ENCODE results near the gene TEX30.
"Not testable (repeated sequence)": the region's sequence is repeated elsewhere in the genome, so short reads cannot be mapped to it uniquely, and the experiment has no call there.

TEX30 gene

DNA sequence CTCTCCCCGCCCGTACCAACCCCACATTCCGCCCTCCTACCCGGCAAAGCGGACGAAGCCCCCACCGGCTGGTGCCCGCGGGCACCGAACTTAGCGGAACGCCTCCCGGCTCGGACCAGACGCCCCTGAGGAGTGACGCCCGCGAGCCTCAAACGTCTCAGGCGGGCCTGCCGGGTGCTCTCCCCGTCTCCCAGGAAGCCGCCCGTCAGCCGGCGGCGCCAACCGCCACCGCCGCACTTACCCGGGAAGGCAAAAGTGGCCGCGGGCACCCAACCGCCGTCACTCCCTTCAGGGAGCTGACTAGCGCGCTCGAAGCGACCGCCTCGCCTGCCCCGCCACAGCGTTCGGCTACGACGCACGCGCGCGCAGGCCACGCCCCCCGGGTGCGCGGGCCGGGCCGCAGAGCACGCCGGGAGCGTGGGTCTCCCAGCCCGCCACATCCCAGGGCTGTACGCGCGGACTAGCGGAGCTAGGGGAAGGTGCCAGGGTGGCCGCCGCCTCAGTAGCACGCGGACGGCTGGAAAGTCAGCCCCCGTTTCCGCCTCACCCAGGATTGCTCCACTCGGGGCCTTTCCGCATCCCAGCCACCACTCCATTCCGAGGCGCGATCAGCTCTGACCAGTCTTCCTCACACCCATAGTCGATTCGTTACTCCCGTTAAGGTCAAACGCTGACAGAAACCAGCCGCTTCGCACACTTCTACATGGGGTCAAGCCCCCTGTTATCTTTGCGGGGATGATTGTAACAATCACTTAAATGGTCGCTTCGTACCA, at the start of gene TEX30:
TSS of gene TEX30 (minus strand) at position 346 of the 773 bp plus-strand sequence. CDS start 3,760 bp downstream, outside the sequence.
- DNase-seq (ENCODE audit: low spot score) = peak; percentile 95

DNA sequence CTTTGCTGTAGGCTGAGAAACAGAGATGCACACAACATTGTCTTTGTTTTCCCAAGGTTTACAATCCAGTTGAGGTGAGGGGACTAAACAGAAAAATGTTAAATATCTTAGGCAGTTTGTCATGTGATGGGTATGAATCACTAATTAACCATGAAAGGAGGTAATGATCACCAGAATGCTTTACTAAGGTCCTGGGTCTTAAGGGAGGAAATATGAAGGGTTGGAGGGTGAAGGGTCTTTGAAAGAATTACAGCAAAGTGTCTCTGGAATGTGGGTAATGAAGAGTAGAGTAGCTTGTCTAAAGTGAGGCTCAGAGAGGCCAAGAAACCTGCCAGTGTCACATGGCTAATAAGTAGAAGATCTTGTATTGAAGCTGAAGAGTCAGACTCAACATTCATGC, 44.3 kb upstream of the TEX30 start:
- no peak for DNase-seq (ENCODE audit: low spot score)

DNA sequence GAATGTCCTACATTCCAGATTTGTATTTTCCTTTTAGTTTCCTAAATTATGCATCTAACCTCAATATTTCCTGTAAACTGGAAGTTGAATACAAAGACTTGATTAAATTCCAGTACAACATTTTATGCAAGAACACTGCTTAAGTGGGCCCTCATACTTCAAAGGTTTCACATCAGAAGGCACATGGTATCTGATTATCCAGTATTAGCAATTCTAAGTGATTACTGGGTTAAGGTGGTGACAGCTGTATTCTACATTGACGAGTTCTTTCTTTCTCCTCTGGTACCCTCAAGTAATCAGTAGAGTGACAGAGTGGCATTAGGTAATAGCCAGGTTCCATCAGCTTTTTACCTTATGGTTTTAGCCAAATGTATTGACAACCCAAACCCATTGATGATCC, 43.7 kb upstream of the TEX30 start:
- no peak for DNase-seq (ENCODE audit: low spot score)

DNA sequence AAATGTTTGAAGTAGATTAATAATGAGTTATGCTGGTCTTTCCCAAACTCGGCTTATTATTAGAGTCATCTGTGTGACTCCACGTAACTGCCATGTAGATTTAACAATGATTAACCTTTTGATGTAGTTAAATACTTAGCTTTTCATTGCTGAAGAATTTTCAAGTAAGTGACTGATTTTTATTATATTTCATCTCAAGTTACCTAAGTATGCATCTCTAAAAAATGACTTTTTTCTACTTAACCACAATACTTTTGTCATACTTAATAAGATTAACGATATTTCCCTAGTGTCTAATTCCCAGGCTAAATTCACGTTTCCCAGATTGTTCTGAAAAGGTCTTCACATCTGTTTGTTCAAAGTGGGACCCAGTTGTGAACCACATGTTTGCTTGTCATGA, 43.1 kb upstream of the TEX30 start:
- no peak for DNase-seq (ENCODE audit: low spot score)

DNA sequence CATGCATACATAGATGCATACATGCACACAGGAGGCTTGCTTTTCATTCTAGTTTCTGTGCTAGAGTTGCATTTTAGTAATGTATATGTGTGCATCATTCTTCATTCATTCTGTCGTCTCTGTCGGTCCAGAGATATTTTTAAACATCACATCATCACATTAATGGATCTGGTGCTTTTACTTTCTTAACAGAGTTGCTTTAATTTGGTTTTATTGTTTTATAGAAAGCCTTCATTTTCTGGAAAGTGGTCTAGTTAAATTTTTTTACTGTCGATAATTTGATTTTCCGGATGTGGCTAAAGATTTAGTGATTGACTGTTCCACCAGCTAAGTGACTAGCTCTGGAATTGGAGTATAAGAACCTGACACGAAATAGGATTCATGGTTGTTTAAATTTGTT, 42.2 kb upstream of the TEX30 start:
- no peak for DNase-seq (ENCODE audit: low spot score)

DNA sequence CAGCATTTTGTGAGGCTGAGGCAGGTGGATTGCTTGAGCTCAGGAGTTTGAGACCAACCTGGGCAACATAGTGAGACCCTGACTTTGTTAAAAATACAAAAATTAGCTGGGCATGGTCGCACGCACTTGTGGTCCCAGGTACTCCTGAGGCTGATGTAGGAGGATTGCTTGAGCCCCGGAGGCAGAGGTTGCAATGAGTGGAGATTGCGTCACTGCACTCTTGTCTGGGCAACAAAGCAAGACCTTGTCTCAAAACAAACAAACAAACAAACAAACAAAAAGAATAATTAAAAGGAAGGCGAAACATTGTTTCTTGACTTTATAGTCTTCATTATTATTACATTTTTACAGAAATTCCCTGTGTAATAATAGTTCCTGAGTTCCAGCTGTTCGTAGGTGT, 41.2 kb upstream of the TEX30 start:
- no peak for DNase-seq (ENCODE audit: low spot score)

DNA sequence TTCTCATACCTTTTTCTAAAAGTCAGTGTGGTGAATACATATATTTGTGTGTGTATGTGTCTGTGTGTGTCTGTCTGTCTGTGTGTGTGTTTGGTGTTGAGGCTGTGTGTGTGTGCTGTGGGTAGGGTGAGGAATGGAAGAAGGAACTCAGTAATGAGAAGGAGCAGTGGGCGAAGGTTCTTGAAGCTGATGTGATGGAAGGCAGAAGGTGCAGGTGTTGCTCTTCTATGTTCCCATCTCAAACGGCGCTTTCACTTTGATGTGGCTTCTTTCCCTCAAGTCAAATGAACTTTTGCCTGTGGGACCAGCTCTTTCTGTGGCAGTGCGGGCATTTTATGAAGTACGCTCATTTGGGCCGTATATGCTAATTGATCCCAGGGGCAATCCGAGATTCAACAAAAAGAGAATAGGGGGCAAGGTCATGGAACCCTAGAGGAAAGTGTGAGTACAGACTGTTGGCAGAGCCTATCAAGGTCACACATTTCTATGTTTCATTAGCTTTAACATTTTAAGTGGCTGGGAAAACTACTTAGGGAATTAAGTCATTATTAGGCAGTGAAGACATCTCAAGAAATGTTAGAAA, 40.5 kb upstream of the TEX30 start:
- DNase-seq (ENCODE audit: low spot score) = no peak

DNA sequence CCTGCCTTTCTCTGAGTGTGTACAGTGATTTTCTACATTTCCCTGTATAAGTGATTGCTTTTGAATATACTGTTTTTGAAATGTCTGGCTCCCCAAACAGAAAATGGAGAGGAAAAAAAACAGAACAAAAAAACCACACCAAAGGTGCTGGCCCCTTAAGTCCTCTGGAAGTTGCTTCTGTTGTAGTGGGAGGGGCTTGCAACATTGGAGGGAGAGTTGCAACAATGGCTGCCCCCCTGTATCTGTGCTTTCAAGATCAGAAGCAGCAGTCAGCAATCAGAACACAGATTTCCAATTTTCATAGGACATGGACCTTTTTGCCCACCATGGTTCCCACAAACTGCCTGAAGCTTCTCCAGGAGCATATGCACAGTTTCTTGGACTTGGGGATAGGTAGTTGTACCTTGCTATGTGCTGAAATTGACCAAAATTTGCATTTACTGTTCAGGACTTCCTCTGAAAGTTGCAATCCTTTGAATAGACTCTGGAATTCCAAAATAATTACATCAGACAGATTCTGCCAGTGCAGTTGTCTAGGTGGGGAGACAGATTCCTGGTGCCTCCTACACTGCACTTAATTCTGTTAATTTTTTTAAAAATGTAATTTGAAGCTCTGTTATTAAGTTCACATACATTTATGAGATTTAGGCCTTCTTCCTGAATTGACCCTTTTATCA, 39.2 kb upstream of the TEX30 start:
- DNase-seq (ENCODE audit: low spot score) = peak; percentile 30

DNA sequence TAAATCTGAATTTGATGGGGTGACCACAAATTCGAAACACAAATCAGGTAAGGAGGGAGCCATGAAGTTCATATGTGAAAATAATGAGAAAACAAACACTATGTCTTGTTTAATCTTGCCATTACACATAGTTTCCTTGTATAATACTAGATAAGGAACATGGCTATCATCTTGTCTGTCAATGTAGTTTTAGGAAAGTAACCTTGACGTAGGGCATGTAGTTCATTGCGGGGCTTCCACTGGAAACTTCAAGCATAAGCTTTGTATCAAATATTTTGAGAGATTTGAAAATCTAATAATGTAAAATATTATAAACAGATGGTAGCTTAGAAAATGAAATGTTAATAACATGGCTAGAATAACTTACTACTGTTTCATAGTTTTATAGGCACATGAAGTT, 34.1 kb upstream of the TEX30 start:
- no peak for DNase-seq (ENCODE audit: low spot score)

DNA sequence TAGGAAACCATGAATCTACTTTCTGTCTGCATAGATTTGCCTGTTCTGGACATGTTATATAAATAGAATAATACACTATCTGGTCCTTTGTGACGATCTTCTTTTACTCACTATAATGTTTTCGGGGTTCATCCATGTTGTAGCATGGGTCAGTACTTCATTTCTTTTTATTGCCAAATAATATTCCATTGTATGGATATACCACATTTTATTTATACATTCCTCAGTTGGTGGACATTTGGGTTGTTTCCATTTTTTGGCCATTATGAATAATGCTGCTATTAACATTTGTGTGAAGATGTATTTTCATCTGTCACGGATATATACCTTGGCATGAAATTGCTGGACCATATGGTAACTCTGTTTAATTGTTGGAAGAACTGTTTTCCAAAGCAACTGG, 32.1 kb upstream of the TEX30 start:
- no peak for DNase-seq (ENCODE audit: low spot score)

DNA sequence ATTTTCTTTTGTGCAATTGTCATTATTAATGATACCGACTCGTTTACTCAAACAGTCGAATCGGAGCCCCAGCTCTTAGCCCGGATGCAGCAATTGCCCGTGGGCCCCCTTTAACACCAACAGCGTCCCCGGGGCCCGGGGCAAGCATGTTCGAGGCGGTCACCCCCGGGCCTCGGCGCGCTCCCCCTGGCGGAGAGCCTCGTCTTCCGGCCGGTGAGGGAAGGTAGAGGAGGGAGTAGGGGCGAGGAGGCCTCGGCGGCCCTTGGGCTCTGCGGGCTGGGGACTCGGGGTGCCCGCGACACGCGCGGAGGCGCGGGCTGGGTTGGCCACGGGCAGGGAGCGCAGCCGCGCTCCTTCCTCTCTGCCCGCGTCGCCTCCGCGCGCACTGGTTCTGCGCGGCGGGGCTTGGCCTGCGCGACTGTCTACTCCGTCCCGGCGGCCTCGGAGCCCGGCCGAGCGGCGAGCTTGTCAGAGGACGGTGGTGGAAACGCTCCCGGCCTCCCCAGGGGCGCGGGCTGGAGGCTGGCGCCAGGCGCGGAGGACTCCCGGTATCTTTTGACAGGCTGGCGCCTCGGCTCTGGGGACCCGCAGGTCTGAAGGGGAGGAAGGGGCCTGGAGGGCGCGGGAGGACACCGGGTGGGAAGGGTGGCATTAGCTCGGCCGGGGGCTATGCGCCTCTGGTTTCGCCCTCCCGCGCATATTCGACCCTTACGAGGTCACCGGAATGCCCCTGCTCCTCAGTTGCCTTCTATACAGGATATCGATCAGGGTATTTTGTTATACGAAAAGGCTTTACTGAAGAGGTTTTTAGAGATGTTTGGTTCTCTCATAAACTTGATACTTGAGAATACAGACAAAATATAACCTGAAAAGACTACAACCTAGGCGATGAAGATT, 26.8 kb upstream of the TEX30 start:
- DNase-seq (ENCODE audit: low spot score) = peak; percentile 83

DNA sequence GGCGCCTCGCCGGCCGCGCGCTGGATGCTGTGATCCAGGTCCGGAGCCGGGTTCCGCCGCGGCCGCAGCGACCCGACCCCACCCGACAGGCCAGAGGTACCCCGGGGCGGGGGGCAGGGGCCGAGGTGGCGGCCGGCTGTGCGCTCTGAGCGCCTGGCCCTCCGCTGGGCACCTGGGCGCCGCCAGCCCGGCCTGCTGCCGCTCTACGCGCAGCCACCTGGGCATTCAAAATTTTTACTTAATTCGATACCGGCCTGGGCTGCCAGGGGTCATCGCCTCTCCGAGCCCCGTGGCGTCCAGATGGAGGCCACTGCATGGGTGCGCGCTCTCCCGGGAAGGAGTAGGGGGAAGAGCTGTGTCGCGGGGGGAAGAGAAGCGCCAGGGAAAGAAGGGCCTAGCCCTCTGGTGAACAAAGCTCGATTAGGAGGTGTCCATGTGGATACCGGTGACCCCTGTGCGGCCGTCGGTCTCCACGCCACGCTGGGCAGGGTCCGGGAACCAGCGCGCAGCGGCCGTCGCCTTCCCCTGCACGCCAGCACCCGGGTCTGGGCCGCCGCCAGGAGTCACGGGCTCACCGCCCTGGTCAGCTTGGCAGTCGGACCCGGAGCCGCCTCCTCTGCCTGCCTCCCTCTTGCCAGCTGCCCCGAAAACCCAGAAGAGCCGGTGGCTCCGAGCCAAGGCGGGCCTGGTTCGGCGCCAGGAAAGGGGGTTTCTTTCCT, 26.0 kb upstream of the TEX30 start:
- peak; percentile 14 for DNase-seq (ENCODE audit: low spot score)

DNA sequence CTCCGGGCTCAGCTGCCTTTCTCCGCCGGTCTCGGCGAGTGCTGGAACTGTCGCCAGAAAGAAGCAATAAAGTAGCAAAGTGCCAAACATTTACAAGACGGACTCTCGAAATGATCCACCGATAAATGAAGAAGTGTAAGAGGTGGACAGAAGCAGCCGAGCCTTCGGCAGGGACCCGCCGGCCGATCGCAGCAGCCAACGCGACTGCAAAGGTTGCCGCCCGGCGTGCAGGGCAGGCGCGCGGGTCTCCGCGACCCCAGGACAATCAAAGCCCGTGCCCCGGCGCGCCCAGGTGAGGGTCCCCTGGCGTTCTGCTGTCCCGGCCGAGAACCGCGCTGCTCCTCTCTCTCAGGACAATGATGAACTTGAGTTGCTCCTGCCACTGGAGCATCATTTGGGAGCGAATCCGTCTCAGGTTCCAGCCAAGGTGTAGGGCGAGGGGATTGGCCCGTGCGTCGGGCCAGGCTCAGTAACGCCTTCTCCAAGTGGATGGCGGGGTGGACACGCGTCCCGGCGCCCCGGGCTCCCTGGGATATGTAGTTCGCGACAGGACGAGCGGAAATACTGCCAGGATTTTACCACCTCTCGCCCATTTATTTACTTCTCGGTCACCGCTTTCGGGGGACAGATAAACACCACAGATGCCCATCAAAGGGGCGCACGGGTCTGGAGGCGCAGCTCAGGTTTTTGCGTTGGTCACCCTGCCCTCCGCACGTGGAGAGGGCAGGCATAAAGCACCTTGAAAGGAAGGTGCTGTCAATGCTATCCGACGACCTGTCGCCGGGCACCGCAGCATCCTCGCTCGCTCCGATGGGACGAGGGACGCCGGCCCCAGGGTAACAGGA, 25.2 kb upstream of the TEX30 start, which contains the start of the genes BIVM and POGLUT2:
TSS of gene BIVM (plus strand) at position 539 of the 845 bp plus-strand sequence. CDS start 8,149 bp downstream, outside the sequence.
TSS of gene POGLUT2 (minus strand) at position 396 of the 845 bp plus-strand sequence. CDS start at position 90, 306 bp downstream.
- DNase-seq (ENCODE audit: low spot score) = peak; percentile 98

DNA sequence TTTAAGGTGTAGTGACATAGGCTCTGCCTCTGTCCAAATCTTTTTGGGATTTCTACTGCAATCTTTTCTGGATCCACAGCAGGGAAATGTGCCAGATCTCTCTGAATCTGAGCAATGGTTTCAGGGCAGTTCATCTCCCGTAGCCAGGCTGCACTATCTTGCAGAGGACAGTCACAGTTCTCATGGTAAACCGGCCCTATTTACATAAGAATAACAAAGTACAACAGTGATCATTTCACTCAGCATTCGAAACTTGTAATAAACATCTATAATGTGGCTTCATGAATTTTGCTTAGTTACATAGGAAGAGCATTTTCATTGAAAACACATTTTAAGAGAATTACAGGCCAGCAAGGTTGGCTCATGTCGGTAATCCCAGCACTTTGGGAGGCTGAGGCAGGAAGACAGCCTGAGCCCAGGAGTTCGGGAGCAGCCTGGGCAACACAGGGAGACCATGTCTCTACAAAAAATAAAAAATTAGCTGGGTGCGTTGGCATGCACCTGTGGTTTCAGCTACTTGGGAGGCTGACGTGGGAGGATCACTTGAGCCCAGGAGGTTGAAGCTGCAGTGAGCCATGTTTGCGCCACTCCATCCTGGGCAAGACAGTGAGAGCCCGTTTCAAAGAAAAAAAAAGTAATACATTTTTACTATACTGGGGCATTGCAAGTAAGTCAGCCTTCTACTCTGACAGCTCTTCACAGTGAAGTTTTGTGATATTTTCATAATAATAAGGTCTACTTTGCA, 20.2 kb upstream of the TEX30 start:
- no peak for DNase-seq (ENCODE audit: low spot score)

DNA sequence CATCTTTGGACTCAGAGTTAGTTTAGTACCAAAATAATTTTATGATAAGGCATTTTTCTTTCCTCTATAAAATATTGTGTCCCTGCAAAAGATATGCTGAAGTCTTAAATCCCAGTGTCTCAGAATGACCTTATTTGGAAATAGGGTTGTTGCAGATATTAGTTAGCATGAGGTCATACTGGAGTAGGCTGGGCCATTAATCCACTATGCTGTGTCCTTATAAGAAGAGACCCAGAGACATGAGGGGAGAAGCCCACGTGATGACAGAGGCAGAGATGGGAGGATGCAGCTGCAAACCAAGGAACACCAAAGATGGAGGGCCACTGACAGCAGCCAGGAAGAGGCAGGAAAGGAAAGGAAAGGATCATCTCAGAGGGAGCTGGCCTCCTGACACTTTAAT, 18.8 kb upstream of the TEX30 start:
- no peak for DNase-seq (ENCODE audit: low spot score)

DNA sequence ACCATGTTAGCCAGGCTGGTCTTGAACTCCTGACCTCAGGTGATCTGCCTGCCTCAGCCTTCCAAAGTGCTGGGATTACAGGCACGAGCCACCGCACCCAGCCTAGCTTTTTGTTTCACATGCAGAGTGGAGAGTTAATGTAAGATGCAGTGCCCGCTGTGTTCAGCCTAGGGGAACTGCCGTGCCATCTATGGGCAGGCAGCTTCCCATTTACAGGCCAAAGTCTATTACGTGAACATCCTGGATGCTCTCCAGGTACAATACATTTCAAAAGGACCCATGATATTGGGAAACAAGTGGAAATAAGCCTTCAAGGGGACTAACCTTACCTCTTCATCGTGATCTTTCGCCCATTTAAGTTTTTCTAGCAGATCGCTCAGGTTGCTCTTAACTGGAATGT, 15.1 kb upstream of the TEX30 start:
- no peak for DNase-seq (ENCODE audit: low spot score)

DNA sequence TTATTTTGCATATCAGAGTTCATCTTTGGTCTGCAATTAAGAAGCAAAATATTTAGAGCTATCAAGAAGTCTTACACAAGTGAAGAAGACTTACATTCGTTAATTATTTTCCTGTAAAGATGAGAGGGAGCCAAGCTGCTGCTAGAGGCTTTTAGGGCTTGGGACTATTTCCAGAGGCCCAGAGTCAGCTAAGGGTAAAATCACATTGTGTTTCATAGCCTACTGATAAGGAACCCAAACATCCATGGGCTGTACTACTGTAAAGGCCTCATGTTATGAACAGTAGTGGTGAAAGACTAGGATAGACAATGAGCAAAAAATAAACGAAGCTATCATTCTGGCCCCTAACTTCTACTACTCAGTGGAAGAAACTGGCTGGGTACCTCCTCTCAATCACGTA, 10.9 kb upstream of the TEX30 start:
- no peak for DNase-seq (ENCODE audit: low spot score)

DNA sequence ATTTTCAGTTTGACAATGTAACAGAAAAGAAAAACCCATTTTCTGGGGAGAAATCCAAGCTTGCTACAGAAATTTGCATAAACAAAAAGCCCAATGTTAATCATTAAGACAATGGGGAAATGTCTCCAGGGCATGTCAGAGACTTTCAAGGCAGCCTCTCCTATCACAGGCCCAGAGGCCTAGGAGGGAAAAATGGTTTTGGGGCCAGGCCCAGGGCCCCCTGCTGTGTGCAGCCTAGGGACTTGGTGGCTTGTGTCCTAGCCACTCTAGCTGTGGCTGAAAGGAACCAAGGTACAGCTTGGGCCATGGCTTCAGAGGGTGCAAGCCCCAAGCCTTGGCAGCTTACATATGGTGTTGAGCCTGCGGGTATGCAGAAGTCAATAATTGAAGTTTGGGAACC, 8.0 kb upstream of the TEX30 start:
- DNase-seq (ENCODE audit: low spot score) = no peak

DNA sequence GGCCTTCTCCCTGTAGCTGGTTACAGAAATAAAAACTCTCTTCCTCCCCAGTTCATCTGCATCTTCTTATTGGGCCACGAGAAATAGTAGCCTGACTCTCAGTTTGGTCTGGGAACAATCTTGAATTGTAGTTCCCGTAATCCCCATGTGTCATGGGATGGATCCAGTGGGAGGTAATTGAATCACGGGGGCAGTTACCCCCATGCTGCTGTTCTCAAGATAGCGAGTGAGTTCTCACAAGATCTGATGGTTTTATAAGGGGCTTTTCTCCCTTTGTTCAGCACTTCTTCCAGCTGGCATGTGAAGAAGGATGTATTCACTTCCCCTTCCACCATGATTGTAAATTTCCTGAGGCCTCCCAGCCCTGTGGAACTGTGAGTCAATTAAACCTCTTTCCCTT, 7.1 kb upstream of the TEX30 start:
- DNase-seq (ENCODE audit: low spot score) = not testable (repeated sequence)

Data from AG08395 (cell line).